ENCODE data around the gene SMIM36.

GRCh38 chr17:55458978-55459377 lies 52.3 kb downstream of the SMIM36 start:
- no peak for TF ChIP-seq CTCF (IDR thresholded peaks at IDR 0.05)
- no peak for TF ChIP-seq POLR2A (IDR thresholded peaks at IDR 0.05)
- TF ChIP-seq EP300 (IDR thresholded peaks at IDR 0.05) = no peak
